Measurements from ENCODE around the gene PBX1. TPM values are rescaled to one million over a fixed set of nuclear protein-coding genes. Genes with fewer than 3 reads are reported as not detected.
"Not testable (repeated sequence)": the region's sequence is repeated elsewhere in the genome, so short reads cannot be mapped to it uniquely, and the experiment has no call there.

PBX1 gene
- total RNA-seq, 4 donors from 2014 or later, result 89.6 to 138 (median 112) TPM

- no peak overlapping the region for H3K4me3 ChIP-seq
- intact Hi-C loops (cut with DNase I), result no loop called here
- H3K36me3 ChIP-seq, result no peaks in the 10 kb centered on the region
- no peaks in the 10 kb centered on the region for H3K4me1 ChIP-seq
- DNase-seq (ENCODE audit: extremely low spot score), result no peak
- TF ChIP-seq POLR2AphosphoS5 (IDR thresholded peaks at IDR 0.05), result no peak
- no peak for TF ChIP-seq POLR2A (IDR thresholded peaks at IDR 0.05; ENCODE audit: low read depth)
- TF ChIP-seq EP300 (IDR thresholded peaks at IDR 0.05), result no peak
- TF ChIP-seq CTCF (IDR thresholded peaks at IDR 0.05), result no peak
- 81% methylated on average over 5 of the region's 5 CpGs for WGBS
- no peaks in the 10 kb centered on the region for H3K27me3 ChIP-seq
- H3K27ac ChIP-seq (replicated peaks in 1 of 4), result no peak overlapping the region
- no peaks in the 10 kb centered on the region for H3K9me3 ChIP-seq
These were observed 23.9 kb upstream of the PBX1 start for GRCh38 chr1:164534863-164535610.

GRCh38 chr1:164552463-164552988 lies 6.5 kb upstream of the PBX1 start:
- H3K4me1 ChIP-seq; H3K27ac ChIP-seq (replicated peaks in 1 of 4); H3K4me3 ChIP-seq; H3K36me3 ChIP-seq; H3K27me3 ChIP-seq; H3K9me3 ChIP-seq; DNase-seq (ENCODE audit: extremely low spot score): not testable (repeated sequence)
- intact Hi-C loops (cut with DNase I), result loop anchor here (10.0 kb wide), 1 partner anchor 108 kb away; no protein-coding TSS in a partner anchor
- 95% methylated on average over 8 of the region's 8 CpGs for WGBS

GRCh38 chr1:164557270-164557669 lies 1.7 kb upstream of the PBX1 start:
- Histone ChIP-seq H3K9me3 (no peaks in the 10 kb centered on the region), H3K4me1 (peaks cover 5 to 11% (median 7%) of the 10 kb centered on the region in 4 donors), H3K36me3 (no peaks in the 10 kb centered on the region), H3K27me3 (no peaks in the 10 kb centered on the region), H3K27ac (replicated peaks in 1 of 4) (peak overlapping the region; percentile 74 to 90 (median 86)), H3K4me3 (no peak overlapping the region)
- TF ChIP-seq EP300 (IDR thresholded peaks at IDR 0.05) (no peak), CTCF (IDR thresholded peaks at IDR 0.05) (no peak), POLR2AphosphoS5 (IDR thresholded peaks at IDR 0.05) (no peak), POLR2A (IDR thresholded peaks at IDR 0.05; ENCODE audit: low read depth) (no peak)
- intact Hi-C loops (cut with DNase I), result loop anchor here (10.0 kb wide), 1 partner anchor 112 kb away; no protein-coding TSS in a partner anchor
- WGBS, result 88% methylated on average over 4 of the region's 4 CpGs
- no peak for DNase-seq (ENCODE audit: extremely low spot score)

- Histone ChIP-seq H3K4me3 (peak overlapping the region; percentile 71 to 86 (median 78)), H3K36me3 (no peaks in the 10 kb centered on the region), H3K27me3 (no peaks in the 10 kb centered on the region), H3K4me1 (peaks cover 7 to 11% (median 9%) of the 10 kb centered on the region in 4 donors), H3K9me3 (no peaks in the 10 kb centered on the region), H3K27ac (replicated peaks in 1 of 4) (peak overlapping the region; percentile 84 to 90 (median 86))
- intact Hi-C loops (cut with DNase I), result loop anchor here (5.0 to 10.0 kb wide), 4 partner anchors 58 to 228 kb away; no protein-coding TSS in a partner anchor
- under 1% methylated on average over 20 of the region's 20 CpGs for WGBS
- no peak for TF ChIP-seq CTCF (IDR thresholded peaks at IDR 0.05)
- TF ChIP-seq POLR2A (IDR thresholded peaks at IDR 0.05; ENCODE audit: low read depth), result no peak
- no peak for TF ChIP-seq POLR2AphosphoS5 (IDR thresholded peaks at IDR 0.05)
- TF ChIP-seq EP300 (IDR thresholded peaks at IDR 0.05), result no peak
- DNase-seq (ENCODE audit: extremely low spot score), result no peak
These were observed 513 bp downstream of the PBX1 start for GRCh38 chr1:164559342-164560051.

GRCh38 chr1:164560121-164560541 lies 1.1 kb downstream of the PBX1 start:
- DNase-seq (ENCODE audit: extremely low spot score), result no peak
- H3K4me3 ChIP-seq, result peak overlapping the region; percentile 71 to 86 (median 78)
- peaks cover 8 to 12% (median 11%) of the 10 kb centered on the region in 4 donors for H3K4me1 ChIP-seq
- H3K36me3 ChIP-seq, result no peaks in the 10 kb centered on the region
- no peaks in the 10 kb centered on the region for H3K9me3 ChIP-seq
- no peak for TF ChIP-seq EP300 (IDR thresholded peaks at IDR 0.05)
- TF ChIP-seq POLR2A (IDR thresholded peaks at IDR 0.05; ENCODE audit: low read depth), result no peak
- no peak for TF ChIP-seq CTCF (IDR thresholded peaks at IDR 0.05)
- no peak for TF ChIP-seq POLR2AphosphoS5 (IDR thresholded peaks at IDR 0.05)
- WGBS, result under 1% methylated on average over 11 of the region's 11 CpGs
- peak overlapping the region; percentile 84 to 90 (median 86) for H3K27ac ChIP-seq (replicated peaks in 1 of 4)
- H3K27me3 ChIP-seq, result no peaks in the 10 kb centered on the region
- intact Hi-C loops (cut with DNase I), result loop anchor here (5.0 to 10.0 kb wide), 3 partner anchors 57 to 227 kb away; no protein-coding TSS in a partner anchor
